Measurements from ENCODE around the gene KIAA1958. TPM values are rescaled to one million over a fixed set of nuclear protein-coding genes. Genes with fewer than 3 reads are reported as not detected.

The KIAA1958 gene
- total RNA-seq, 1 experiment from 2014 or later = 14.2 TPM

DNA sequence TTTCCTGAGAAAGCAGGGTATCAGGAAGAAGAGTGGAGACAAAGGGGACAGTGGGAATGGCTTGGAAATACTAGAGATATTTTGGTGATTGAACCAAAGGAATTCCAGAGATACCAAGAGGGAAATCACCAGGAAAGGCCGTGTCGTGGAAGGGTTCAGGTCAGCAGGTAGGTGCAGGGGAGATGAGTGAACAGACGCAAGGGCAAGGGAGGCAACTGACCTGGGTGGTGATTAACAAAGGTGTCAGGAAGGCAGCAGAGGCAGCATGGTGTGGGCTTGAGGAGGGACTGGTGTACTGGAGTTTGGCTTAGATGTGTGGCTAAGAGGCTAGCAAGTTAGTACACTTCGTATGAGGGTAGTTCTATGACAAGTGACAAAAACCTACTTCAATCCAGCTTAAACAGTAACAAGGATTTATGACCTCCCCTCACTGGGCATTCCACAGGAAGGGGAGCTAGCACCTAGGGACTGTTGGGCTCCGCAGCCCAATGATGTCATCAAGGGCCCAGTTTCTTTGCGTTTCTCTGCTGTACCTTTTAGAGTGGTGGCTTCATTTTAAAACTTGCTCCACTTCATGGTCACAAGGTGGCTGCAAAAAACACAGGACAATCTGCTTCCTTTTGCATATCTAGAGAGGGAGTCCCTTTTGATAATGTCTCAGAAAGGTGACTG lies 194.2 kb downstream of the KIAA1958 start:
- Histone ChIP-seq H3K36me3 (replicated peaks; ENCODE audit: control insufficient read depth, insufficient read depth, low read length) (no peaks in the 10 kb centered on the region), H3K27me3 (ENCODE audit: control insufficient read depth, insufficient read depth, low read length) (no peaks in the 10 kb centered on the region), H3K4me3 (ENCODE audit: insufficient read depth, low read depth, low read length) (no peak overlapping the region)
- no peak for DNase-seq

- no peak for DNase-seq
- peaks cover 9% of the 10 kb centered on the region; the same call in 1 of the 2 replicates for H3K36me3 ChIP-seq (replicated peaks; ENCODE audit: control insufficient read depth, insufficient read depth, low read length)
- no peak overlapping the region for H3K4me3 ChIP-seq (ENCODE audit: insufficient read depth, low read depth, low read length)
- H3K27me3 ChIP-seq (ENCODE audit: control insufficient read depth, insufficient read depth, low read length) = no peaks in the 10 kb centered on the region
These were observed 202.6 kb downstream of the KIAA1958 start for GRCh38 chr9:112689161-112689740.

DNA sequence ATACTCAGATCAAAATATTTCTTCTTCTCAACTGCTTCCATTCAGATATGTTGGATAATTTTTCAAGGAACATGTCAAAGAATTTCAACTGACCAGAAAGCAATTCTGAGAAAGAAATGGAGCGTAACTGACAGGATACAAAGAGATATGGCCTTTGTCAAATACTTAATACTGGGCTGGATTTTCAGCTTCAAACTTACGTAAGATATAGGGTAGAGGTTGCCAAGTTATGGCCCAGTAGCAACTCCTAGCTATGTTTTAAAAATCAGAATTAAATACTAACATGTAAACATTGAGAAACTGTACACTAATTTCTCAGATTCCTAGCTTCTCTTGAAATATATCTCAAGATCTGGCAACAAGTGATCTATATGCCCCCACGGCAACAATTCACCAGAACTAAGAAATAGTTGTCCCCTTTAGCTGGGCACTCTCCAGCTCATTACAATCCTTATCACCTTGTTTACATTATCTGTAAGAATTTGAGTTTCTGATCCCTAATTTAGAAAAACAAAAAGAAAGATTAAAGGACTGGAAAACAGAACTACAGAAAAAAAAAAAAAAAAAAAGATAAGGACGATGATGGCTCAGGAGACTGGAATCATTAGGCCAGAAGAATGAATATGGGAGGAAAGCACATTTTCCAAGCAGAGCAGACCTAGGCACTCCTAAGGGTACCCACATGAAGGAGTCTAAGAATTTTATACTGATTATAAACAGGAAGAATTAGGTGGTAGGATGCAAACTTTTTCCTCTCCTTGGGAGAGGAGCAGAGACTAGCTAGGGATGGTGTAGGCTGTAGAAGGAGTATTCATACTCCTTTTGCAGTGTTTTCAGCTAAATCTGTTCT lies 208.3 kb downstream of the KIAA1958 start:
- H3K27me3 ChIP-seq (ENCODE audit: control insufficient read depth, insufficient read depth, low read length) = no peaks in the 10 kb centered on the region
- H3K4me3 ChIP-seq (ENCODE audit: insufficient read depth, low read depth, low read length) = no peak overlapping the region
- no peak for DNase-seq
- H3K36me3 ChIP-seq (replicated peaks; ENCODE audit: control insufficient read depth, insufficient read depth, low read length) = peaks cover 7% of the 10 kb centered on the region; the same call in 1 of the 2 replicates

- no peaks in the 10 kb centered on the region for H3K36me3 ChIP-seq (replicated peaks; ENCODE audit: control insufficient read depth, insufficient read depth, low read length)
- H3K27me3 ChIP-seq (ENCODE audit: control insufficient read depth, insufficient read depth, low read length) = no peaks in the 10 kb centered on the region
- H3K4me3 ChIP-seq (ENCODE audit: insufficient read depth, low read depth, low read length) = no peak overlapping the region
- DNase-seq = no peak
These were observed 209.8 kb downstream of the KIAA1958 start for GRCh38 chr9:112696461-112696860.

DNA sequence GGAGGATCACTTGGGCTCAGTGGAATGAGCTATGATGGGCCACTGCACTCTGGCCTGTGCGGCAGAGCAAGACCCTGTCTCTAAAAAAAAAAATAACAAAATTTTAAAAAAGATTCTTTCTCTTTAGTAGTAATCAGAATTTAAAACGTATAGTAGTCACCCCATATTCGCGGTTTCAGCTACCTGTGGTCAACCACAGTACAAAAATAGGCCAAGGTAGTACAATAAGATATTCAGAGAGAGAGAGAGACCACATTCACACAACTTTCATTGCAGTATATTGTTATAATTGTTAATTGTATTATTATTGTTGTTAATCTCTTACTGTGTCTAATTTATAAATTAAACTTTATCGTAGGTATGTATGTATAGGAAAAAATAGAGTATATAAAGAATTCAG lies 212.6 kb downstream of the KIAA1958 start:
- Histone ChIP-seq H3K4me3 (ENCODE audit: insufficient read depth, low read depth, low read length) (no peak overlapping the region), H3K36me3 (replicated peaks; ENCODE audit: control insufficient read depth, insufficient read depth, low read length) (no peaks in the 10 kb centered on the region), H3K27me3 (ENCODE audit: control insufficient read depth, insufficient read depth, low read length) (no peaks in the 10 kb centered on the region)
- DNase-seq = no peak

DNA sequence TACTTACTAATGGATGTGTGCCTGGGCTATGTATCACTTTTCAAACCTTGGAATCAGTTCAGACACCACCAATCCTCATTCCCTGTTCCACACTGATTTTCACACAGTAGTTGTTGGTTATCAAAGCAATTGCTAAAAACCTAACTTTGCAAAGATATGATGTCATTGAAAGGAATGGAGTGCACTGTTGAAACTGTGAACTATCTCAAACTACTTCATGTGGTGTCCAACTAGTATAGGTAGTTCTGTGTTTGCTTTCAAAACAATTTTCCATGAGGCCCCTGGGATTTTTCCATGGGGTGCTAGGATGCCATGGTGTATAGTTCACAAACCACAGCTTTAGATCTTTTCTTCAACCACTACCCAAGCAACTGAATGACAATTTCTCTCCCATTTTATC lies 213.5 kb downstream of the KIAA1958 start:
- DNase-seq = no peak
- no peak overlapping the region for H3K4me3 ChIP-seq (ENCODE audit: insufficient read depth, low read depth, low read length)
- H3K36me3 ChIP-seq (replicated peaks; ENCODE audit: control insufficient read depth, insufficient read depth, low read length) = no peaks in the 10 kb centered on the region
- H3K27me3 ChIP-seq (ENCODE audit: control insufficient read depth, insufficient read depth, low read length) = no peaks in the 10 kb centered on the region

DNA sequence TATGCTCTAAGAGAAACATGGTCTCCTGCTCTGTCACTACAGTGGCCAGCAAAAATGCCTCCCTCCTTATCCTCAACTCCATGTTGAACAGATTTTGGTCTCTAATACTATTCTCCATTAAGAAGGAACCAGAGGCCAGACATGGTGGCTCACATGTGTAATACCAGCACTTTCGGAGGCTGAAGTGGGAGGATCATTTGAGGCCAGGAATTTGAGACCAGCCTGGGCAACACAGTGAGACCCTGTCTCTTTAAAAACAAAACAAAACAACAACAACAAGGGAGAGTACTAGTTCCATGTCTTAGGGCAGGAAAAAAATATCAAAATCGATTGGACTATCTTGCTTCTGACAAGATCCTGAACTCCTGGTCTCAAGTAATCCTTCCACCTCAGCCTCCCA lies 216.7 kb downstream of the KIAA1958 start:
- no peaks in the 10 kb centered on the region for H3K27me3 ChIP-seq (ENCODE audit: control insufficient read depth, insufficient read depth, low read length)
- no peak for DNase-seq
- no peak overlapping the region for H3K4me3 ChIP-seq (ENCODE audit: insufficient read depth, low read depth, low read length)
- H3K36me3 ChIP-seq (replicated peaks; ENCODE audit: control insufficient read depth, insufficient read depth, low read length) = no peaks in the 10 kb centered on the region

- Histone ChIP-seq H3K27me3 (ENCODE audit: control insufficient read depth, insufficient read depth, low read length) (no peaks in the 10 kb centered on the region), H3K4me3 (ENCODE audit: insufficient read depth, low read depth, low read length) (no peak overlapping the region), H3K36me3 (replicated peaks; ENCODE audit: control insufficient read depth, insufficient read depth, low read length) (no peaks in the 10 kb centered on the region)
- peak; percentile 44 for DNase-seq
These were observed 219.3 kb downstream of the KIAA1958 start for GRCh38 chr9:112705768-112706427.

DNA sequence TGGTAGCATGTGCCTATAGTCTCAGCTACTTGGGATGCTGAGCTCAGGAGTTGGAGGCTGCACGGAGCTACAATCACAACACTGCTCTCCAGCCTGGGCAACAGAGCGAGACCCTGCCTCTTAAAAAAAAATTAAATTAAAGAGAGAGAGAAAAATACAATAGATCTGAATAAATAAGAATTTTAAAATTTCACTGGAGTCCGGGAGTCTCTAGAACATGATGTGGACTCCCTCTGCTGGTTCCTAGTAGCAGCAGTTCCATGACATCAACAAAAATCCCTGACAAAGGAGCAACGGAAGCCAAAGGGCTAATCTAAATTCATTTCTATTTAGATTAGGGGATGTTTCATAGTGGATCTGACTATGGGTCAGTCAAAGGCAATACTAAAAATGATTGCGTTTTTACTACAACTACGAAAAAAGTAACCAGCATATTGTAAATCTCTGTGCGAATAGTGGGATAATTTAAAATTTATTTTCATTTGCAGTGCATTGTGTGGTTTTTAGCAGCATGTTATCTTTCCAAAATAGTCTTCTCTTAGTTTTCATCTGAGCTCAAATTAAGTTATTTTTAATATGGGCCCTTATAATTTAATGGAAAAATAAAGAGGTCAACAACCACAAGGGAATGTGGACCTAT lies 224.5 kb downstream of the KIAA1958 start:
- H3K27me3 ChIP-seq (ENCODE audit: control insufficient read depth, insufficient read depth, low read length) = no peaks in the 10 kb centered on the region
- no peaks in the 10 kb centered on the region for H3K36me3 ChIP-seq (replicated peaks; ENCODE audit: control insufficient read depth, insufficient read depth, low read length)
- peak; percentile 21 for DNase-seq
- H3K4me3 ChIP-seq (ENCODE audit: insufficient read depth, low read depth, low read length) = no peak overlapping the region

DNA sequence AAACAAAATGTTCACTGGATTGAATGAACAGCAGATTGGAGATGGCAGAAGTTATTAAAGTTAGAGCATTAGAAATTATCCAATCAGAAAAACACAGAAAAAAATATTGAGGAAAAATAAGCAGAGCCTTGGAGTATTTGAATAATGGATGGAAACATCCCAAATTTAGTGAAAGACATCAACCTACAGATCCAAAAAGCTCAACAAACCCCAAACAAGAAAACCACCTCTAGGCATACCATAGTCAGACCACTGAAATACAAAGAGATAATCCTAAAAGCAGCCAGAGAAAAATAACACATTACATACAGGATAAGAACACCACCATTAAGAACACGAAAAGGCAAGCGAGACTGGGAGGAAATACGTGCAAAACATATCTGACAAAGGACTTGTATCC lies 226.1 kb downstream of the KIAA1958 start:
- H3K36me3 ChIP-seq (replicated peaks; ENCODE audit: control insufficient read depth, insufficient read depth, low read length) = no peaks in the 10 kb centered on the region
- no peak for DNase-seq
- H3K27me3 ChIP-seq (ENCODE audit: control insufficient read depth, insufficient read depth, low read length) = no peaks in the 10 kb centered on the region
- H3K4me3 ChIP-seq (ENCODE audit: insufficient read depth, low read depth, low read length) = no peak overlapping the region

DNA sequence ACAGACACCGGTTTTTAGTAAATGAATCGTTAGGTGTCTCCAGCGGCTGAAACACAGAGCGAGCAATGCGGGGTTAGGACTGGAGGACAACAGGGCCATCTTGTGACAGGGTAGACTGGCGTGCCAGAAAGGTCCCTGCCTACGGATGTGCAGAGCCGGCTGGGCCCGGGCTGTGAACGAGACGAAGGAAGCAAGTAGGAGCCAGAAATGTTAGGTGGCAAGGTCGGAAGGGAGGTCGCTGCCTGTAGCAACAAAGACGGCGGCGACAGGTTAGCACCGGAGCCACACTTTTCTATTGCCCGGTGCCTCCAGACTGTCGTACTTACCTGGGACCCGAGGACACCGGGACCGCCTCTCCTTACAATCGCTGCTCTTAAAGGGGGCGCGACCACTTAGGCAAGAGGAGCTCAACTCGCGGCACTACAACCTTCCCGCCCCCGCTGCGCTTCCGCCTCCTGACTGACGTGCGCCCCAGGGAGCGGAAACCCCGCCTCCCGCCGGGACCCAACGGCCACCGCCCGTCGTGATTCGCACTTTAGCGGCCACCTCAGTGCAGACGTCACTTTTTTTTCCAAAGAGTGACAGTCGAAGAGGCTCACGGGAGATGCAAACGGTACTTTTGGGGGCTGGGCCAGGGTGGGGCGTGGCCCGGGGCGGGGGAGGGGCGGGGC lies 231.2 kb downstream of the KIAA1958 start, which contains the start of gene INIP:
TSS of gene INIP (minus strand) at position 457 of the 671 bp plus-strand sequence. CDS start 1,632 bp downstream, outside the sequence.
- Histone ChIP-seq H3K36me3 (replicated peaks; ENCODE audit: control insufficient read depth, insufficient read depth, low read length) (no peaks in the 10 kb centered on the region), H3K27me3 (ENCODE audit: control insufficient read depth, insufficient read depth, low read length) (no peaks in the 10 kb centered on the region), H3K4me3 (ENCODE audit: insufficient read depth, low read depth, low read length) (peak within 1 kb of the TSS; percentile 75)
- peak; percentile 96 for DNase-seq

All from H7 (cell line).